Esophagus squamous epithelium (tissue), 5 donors: ENCODE measurements around the gene ADD1. TPM values are rescaled to one million over a fixed set of nuclear protein-coding genes. Genes with fewer than 3 reads are reported as not detected.

Experiments
- DNase-seq: peaks from one replicate; lab custom pipeline; 2025; lab: John Stamatoyannopoulos, UW
- H3K27ac ChIP-seq, 4 donors: fragments of 200-600 bp; sonication (generic); one replicate each; pipeline ENCODE4 v1.5.1; 2016 to 2019; ENCODE audit warnings: mild to moderate bottlenecking in 1 of 4
- H3K27me3 ChIP-seq, 4 donors: fragments of 200-600 bp; sonication (generic); 1 replicate in 3 of 4; 2 replicates in 1 of 4; pipeline versions ENCODE4 v1.5.1 to v1.6.0; 2017 to 2021; ENCODE audit warnings: antibody characterized with exemption in 1 of 4
- H3K36me3 ChIP-seq, 3 donors: fragments of 200-600 bp; sonication (generic); one replicate each; pipeline ENCODE4 v1.5.1; 2016 to 2019
- H3K4me1 ChIP-seq, 3 donors: fragments of 200-600 bp; sonication (generic); one replicate each; pipeline ENCODE4 v1.5.1; 2017 to 2019
- H3K4me3 ChIP-seq, 4 donors: fragments of 200-600 bp; sonication (generic); 1 replicate in 3 of 4; 2 replicates in 1 of 4; pipeline ENCODE4 v1.5.1; 2016 to 2019; ENCODE audit warnings: mild to moderate bottlenecking in 2 of 4, moderate library complexity in 1 of 4
- H3K9me3 ChIP-seq, 3 donors: fragments of 200-600 bp; sonication (generic); one replicate each; pipeline ENCODE4 v1.5.1; 2016 to 2019
- CTCF ChIP-seq, 6 experiments: fragments of 450-650 bp in 4 of 6; fragments of 200-600 bp in 2 of 6; sonication (generic) in 2 of 6; IDR thresholded peaks; one replicate each; pipeline ENCODE4 v1.5.1; 2016 to 2019; ENCODE audit warnings: antibody characterized with exemption in 6 of 6, mild to moderate bottlenecking in 4 of 6, moderate library complexity in 4 of 6
- POLR2A ChIP-seq, 4 donors: fragments of 450-650 bp; IDR thresholded peaks; one replicate each; pipeline ENCODE4 v1.6.1; 2017; ENCODE audit warnings: antibody characterized with exemption in 4 of 4, mild to moderate bottlenecking in 4 of 4, moderate library complexity in 3 of 4
- WGBS, 2 donors: methylation state at CpG; one replicate each; pipeline ENCODE4 v1.1.5; 2018; 5-methylcytosine and 5-hydroxymethylcytosine counted together
- intact Hi-C: fragments of 100-400 bp; cut with DNase I; formaldehyde crosslinking; loops from one replicate; pipeline ENCODE4 v1.15.0; 2022
- total RNA-seq, 4 donors: library from RNA; depleted of rRNA; stranded (reverse); fragments of >200 nt; gene quantifications; one replicate each; pipeline ENCODE4 v1.1.0, GENCODE V29; 2016
- donor health status: DM: yes; HTN: yes; CAD: no.

The ADD1 gene
- total RNA-seq, 4 donors from 2014 or later = 81.7 to 144 (median 103) TPM

- H3K4me3 ChIP-seq = peak within 1 kb of the TSS; percentile 63 to 96 (median 91)
- TF ChIP-seq POLR2A (IDR thresholded peaks at IDR 0.05) (peak in 1 of 4 donors; percentile 68), CTCF (IDR thresholded peaks at IDR 0.05) (peak in 4 of 6 experiments; percentile 11 to 75 (median 18))
- no peaks in the 10 kb centered on the region for H3K9me3 ChIP-seq
- DNase-seq = peak; percentile 91
- H3K36me3 ChIP-seq = peaks cover 0 to 11% (median 0%) of the 10 kb centered on the region in 3 donors
- no CpG with 5 or more reads among the region's 105 CpGs for WGBS, 2 donors
- peaks cover 15 to 49% (median 23%) of the 10 kb centered on the region in 3 donors for H3K4me1 ChIP-seq
- intact Hi-C loops = no loop called here
- peak within 1 kb of the TSS; percentile 85 to 94 (median 90) for H3K27ac ChIP-seq
- no peaks in the 10 kb centered on the region for H3K27me3 ChIP-seq
These were observed 119.7 kb downstream of the ADD1 start, which contains the start of the genes GRK4 and NOP14 for GRCh38 chr4:2963175-2963965. Gene GRK4 (plus strand): TSS chr4:2963571. CDS start chr4:2964071, 500 bp downstream. Gene NOP14 (minus strand): TSS chr4:2963406. CDS start chr4:2963319, 87 bp downstream.

- Histone ChIP-seq H3K36me3 (peaks cover 0 to 4% (median 0%) of the 10 kb centered on the region in 3 donors), H3K27ac (peak overlapping the region; percentile 85 to 94 (median 90)), H3K9me3 (no peaks in the 10 kb centered on the region), H3K4me1 (peaks cover 15 to 45% (median 23%) of the 10 kb centered on the region in 3 donors), H3K27me3 (no peaks in the 10 kb centered on the region), H3K4me3 (peak overlapping the region; percentile 63 to 96 (median 91))
- 0% methylated on average over 1 of the region's 38 CpGs; no CpG with 5 or more reads in 1 of the 2 donors for WGBS, 2 donors
- no peak for DNase-seq
- intact Hi-C loops = no loop called here
- no peak for TF ChIP-seq POLR2A (IDR thresholded peaks at IDR 0.05)
- TF ChIP-seq CTCF (IDR thresholded peaks at IDR 0.05) = no peak
These were observed 120.4 kb downstream of the ADD1 start for GRCh38 chr4:2963966-2964471.

- Histone ChIP-seq H3K36me3 (no peaks in the 10 kb centered on the region), H3K27me3 (no peaks in the 10 kb centered on the region), H3K27ac (no peak overlapping the region), H3K4me3 (peak overlapping the region in 3 of 4 donors; percentile 63 to 96 (median 89)), H3K9me3 (no peaks in the 10 kb centered on the region), H3K4me1 (peaks cover 15 to 39% (median 23%) of the 10 kb centered on the region in 3 donors)
- DNase-seq = no peak
- no peak for TF ChIP-seq POLR2A (IDR thresholded peaks at IDR 0.05)
- intact Hi-C loops = no loop called here
- 50 to 56% methylated on average over 5 of the region's 5 CpGs for WGBS, 2 donors
These were observed 121.1 kb downstream of the ADD1 start for GRCh38 chr4:2964706-2965258.

GRCh38 chr4:2965262-2965661 is 121.6 kb downstream of the ADD1 start:
- Histone ChIP-seq H3K4me1 (peaks cover 15 to 34% (median 23%) of the 10 kb centered on the region in 3 donors), H3K9me3 (no peaks in the 10 kb centered on the region), H3K4me3 (no peak overlapping the region), H3K36me3 (no peaks in the 10 kb centered on the region), H3K27me3 (no peaks in the 10 kb centered on the region), H3K27ac (no peak overlapping the region)
- intact Hi-C loops = no loop called here
- DNase-seq = no peak
- no peak for TF ChIP-seq POLR2A (IDR thresholded peaks at IDR 0.05)
- TF ChIP-seq CTCF (IDR thresholded peaks at IDR 0.05) = no peak
- 82 to 90% methylated on average over 8 to 15 of the region's 16 CpGs for WGBS, 2 donors

- TF ChIP-seq CTCF (IDR thresholded peaks at IDR 0.05) = no peak
- TF ChIP-seq POLR2A (IDR thresholded peaks at IDR 0.05) = no peak
- H3K4me1 ChIP-seq = peaks cover 0 to 16% (median 13%) of the 10 kb centered on the region in 3 donors
- 54 to 74% methylated on average over 2 to 3 of the region's 3 CpGs for WGBS, 2 donors
These were observed 124.7 kb downstream of the ADD1 start for GRCh38 chr4:2968381-2968780.

More at GRCh38 chr4:2968381-2968780, 124.7 kb downstream of the ADD1 start:
- Histone ChIP-seq H3K36me3 (no peaks in the 10 kb centered on the region), H3K27me3 (no peaks in the 10 kb centered on the region), H3K27ac (no peak overlapping the region), H3K9me3 (no peaks in the 10 kb centered on the region), H3K4me3 (no peak overlapping the region)
- no peak for DNase-seq
- intact Hi-C loops = no loop called here
